Measurements from ENCODE around the gene FER. TPM values are rescaled to one million over a fixed set of nuclear protein-coding genes. Genes with fewer than 3 reads are reported as not detected.
A peak's percentile ranks its signal among the peaks of the same experiment; 100 is the strongest.

FER gene
- total and polyA plus RNA-seq, 10 of the 15 experiments (the other 5 are each of a cell fraction or from before 2014, with no cell fraction given) = 4.4 to 19.1 (median 9.6) TPM

DNA sequence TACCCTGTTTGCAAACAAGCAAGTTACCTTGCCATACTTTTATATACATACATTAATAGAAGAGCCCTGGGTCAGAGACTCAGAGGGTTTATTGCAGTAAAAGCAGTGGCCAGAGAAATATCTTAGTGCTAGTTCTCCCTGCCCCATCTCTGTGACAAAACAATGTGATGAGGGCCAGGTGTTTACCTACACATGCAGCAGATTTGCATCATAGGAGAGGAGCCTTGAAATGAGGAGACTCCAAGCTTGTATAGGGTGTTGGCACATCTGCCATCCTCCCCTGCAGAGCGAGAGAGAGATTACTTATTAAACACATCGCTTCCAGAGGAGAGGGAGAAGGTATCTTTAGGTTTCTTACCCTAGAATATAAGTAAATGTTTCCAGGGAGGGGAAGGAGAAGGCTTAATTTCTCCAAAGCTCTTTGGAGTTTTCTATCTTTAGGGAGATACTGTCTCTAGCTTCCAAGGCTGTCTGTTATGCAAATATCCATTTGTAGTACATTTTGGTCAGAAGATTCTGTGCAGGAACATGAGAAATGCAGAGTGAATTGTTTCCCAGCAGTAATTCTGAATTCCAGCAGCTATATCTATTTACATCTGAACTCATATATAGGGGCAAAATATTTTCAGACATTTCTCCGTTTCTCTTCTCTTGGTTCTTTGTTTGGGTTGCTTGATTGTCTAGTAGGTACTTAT lies 15.7 kb downstream of the FER start:
- no peaks in the 10 kb centered on the region for H3K27me3 ChIP-seq (replicated peaks in 1 of 2; ENCODE audit: control insufficient read depth in 2 of 2, insufficient read depth in 2 of 2, low read length in 1 of 2)
- DNase-seq (ENCODE audit: low read depth, low spot score) = no peak
- in situ Hi-C loops (cut with MboI) (no loop called here), intact Hi-C loops (cut with micrococcal nuclease; ENCODE audit: unreplicated experiment) (no loop called here)
- peaks cover 5% of the 10 kb centered on the region; the same call in 2 of the 3 replicates for H3K9me3 ChIP-seq (replicated peaks; ENCODE audit: control insufficient read depth, insufficient read depth, low read length)
- H3K9ac ChIP-seq (ENCODE audit: control insufficient read depth, insufficient read depth, low read length) = no peak overlapping the region
- no peaks in the 10 kb centered on the region for H3K36me3 ChIP-seq (ENCODE audit: control insufficient read depth in 2 of 2, insufficient read depth in 2 of 2, low read length in 1 of 2)
- TF ChIP-seq NFYA (IDR thresholded peaks at IDR 0.05; ENCODE audit: borderline replicate concordance, low read depth, low read length) = no peak
- TF ChIP-seq TARDBP (IDR thresholded peaks at IDR 0.05; ENCODE audit: borderline replicate concordance) = no peak
- TF ChIP-seq KDM1A (IDR thresholded peaks at IDR 0.05; ENCODE audit: borderline replicate concordance) = no peak
- TF ChIP-seq, protein P1, sequence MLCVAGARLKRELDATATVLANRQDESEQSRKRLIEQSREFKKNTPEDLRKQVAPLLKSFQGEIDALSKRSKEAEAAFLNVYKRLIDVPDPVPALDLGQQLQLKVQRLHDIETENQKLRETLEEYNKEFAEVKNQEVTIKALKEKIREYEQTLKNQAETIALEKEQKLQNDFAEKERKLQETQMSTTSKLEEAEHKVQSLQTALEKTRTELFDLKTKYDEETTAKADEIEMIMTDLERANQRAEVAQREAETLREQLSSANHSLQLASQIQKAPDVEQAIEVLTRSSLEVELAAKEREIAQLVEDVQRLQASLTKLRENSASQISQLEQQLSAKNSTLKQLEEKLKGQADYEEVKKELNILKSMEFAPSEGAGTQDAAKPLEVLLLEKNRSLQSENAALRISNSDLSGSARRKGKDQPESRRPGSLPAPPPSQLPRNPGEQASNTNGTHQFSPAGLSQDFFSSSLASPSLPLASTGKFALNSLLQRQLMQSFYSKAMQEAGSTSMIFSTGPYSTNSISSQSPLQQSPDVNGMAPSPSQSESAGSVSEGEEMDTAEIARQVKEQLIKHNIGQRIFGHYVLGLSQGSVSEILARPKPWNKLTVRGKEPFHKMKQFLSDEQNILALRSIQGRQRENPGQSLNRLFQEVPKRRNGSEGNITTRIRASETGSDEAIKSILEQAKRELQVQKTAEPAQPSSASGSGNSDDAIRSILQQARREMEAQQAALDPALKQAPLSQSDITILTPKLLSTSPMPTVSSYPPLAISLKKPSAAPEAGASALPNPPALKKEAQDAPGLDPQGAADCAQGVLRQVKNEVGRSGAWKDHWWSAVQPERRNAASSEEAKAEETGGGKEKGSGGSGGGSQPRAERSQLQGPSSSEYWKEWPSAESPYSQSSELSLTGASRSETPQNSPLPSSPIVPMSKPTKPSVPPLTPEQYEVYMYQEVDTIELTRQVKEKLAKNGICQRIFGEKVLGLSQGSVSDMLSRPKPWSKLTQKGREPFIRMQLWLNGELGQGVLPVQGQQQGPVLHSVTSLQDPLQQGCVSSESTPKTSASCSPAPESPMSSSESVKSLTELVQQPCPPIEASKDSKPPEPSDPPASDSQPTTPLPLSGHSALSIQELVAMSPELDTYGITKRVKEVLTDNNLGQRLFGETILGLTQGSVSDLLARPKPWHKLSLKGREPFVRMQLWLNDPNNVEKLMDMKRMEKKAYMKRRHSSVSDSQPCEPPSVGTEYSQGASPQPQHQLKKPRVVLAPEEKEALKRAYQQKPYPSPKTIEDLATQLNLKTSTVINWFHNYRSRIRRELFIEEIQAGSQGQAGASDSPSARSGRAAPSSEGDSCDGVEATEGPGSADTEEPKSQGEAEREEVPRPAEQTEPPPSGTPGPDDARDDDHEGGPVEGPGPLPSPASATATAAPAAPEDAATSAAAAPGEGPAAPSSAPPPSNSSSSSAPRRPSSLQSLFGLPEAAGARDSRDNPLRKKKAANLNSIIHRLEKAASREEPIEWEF (IDR thresholded peaks at IDR 0.05; ENCODE audit: insufficient replicate concordance, low read depth, low read length) = no peak
- TF ChIP-seq, protein P2, sequence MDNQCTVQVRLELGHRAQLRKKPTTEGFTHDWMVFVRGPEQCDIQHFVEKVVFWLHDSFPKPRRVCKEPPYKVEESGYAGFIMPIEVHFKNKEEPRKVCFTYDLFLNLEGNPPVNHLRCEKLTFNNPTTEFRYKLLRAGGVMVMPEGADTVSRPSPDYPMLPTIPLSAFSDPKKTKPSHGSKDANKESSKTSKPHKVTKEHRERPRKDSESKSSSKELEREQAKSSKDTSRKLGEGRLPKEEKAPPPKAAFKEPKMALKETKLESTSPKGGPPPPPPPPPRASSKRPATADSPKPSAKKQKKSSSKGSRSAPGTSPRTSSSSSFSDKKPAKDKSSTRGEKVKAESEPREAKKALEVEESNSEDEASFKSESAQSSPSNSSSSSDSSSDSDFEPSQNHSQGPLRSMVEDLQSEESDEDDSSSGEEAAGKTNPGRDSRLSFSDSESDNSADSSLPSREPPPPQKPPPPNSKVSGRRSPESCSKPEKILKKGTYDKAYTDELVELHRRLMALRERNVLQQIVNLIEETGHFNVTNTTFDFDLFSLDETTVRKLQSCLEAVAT (IDR thresholded peaks at IDR 0.05) = no peak
- TF ChIP-seq GABPA (IDR thresholded peaks at IDR 0.05; ENCODE audit: low read depth) = no peak
- no peak for TF ChIP-seq ZNF24 (IDR thresholded peaks at IDR 0.05)
- TF ChIP-seq JUNB (IDR thresholded peaks at IDR 0.05) = no peak
- TF ChIP-seq, protein P3, sequence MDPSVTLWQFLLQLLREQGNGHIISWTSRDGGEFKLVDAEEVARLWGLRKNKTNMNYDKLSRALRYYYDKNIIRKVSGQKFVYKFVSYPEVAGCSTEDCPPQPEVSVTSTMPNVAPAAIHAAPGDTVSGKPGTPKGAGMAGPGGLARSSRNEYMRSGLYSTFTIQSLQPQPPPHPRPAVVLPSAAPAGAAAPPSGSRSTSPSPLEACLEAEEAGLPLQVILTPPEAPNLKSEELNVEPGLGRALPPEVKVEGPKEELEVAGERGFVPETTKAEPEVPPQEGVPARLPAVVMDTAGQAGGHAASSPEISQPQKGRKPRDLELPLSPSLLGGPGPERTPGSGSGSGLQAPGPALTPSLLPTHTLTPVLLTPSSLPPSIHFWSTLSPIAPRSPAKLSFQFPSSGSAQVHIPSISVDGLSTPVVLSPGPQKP (IDR thresholded peaks at IDR 0.05; ENCODE audit: low read depth, low read length) = no peak
- WGBS (ENCODE audit: insufficient coverage, insufficient replicate concordance, low lambda C conversion rate, missing lambda C conversion rate) = 97% methylated on average over 3 of the region's 3 CpGs
- H3K4me3 ChIP-seq = no peak overlapping the region
- H4K20me1 ChIP-seq (ENCODE audit: control insufficient read depth, insufficient read depth) = no peaks in the 10 kb centered on the region
- CTCF ChIA-PET = interaction anchor here (0.9 kb wide), 1 partner anchor 10 kb away, joined by 3 read pairs; no protein-coding TSS in a partner anchor
- no peak for FAIRE-seq
- SMC1A ChIA-PET (ENCODE audit: uncharacterized antibody, unreplicated experiment) = interaction anchor here (1.4 kb wide), 1 partner anchor 9 kb away, joined by 4 read pairs; no protein-coding TSS in a partner anchor
- RAD21 ChIA-PET (ENCODE audit: unreplicated experiment) = interaction anchor here (0.8 kb wide), 1 partner anchor 10 kb away, joined by 3 read pairs; no protein-coding TSS in a partner anchor
- peak; percentile 13; the same call in 1 of the 3 replicates for ATAC-seq
- BruUV-seq (replicated peaks) = no TSS peak
- POLR2A ChIA-PET = interaction anchor here (0.6 kb wide), 1 partner anchor 138 kb away, joined by 3 read pairs; no protein-coding TSS in a partner anchor
- H2AFZ ChIP-seq (ENCODE audit: control insufficient read depth, low read depth, low read length) = no peak overlapping the region
- no peak overlapping the region for H3K4me2 ChIP-seq (ENCODE audit: control insufficient read depth, insufficient read depth)
- H3K27ac ChIP-seq (ENCODE audit: control insufficient read depth, insufficient read depth) = no peak overlapping the region
- H3K79me2 ChIP-seq (ENCODE audit: control insufficient read depth, insufficient read depth, low read length) = no peaks in the 10 kb centered on the region; the same call in none of the 2 replicates
- H3K4me1 ChIP-seq (ENCODE audit: control insufficient read depth, insufficient read depth, low read length) = no peaks in the 10 kb centered on the region; the same call in 1 of the 2 replicates
